ENCODE measurements around the gene EXOC6B. TPM values are rescaled to one million over a fixed set of nuclear protein-coding genes. Genes with fewer than 3 reads are reported as not detected.

EXOC6B gene
- total and polyA plus RNA-seq, 12 donors, result 16.3 to 243 (median 144) TPM

DNA sequence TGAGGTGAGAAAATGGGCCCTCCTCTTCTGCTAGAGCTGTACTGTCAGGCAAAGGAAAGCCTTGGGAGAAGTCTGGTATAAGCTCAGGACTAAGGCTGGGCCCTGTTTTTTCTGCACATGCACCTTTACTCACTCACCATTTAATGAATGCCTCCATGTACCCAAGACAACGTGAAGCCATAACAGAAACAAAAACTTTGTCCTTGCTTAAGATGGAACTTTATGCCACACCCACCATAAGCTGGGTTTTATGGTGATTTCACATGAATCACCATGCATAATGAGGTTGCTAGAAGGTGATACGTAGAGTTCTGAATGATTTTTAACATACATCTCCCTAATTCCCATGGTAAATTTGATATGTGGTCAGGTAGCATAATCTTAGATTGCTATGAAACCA is 614.5 kb downstream of the EXOC6B start:
- DNase-seq (no peak), ATAC-seq (no peak)
- Histone ChIP-seq H3K4me3 (no peak overlapping the region), H3K27ac (no peak overlapping the region), H3K27me3 (no peaks in the 10 kb centered on the region), H3K9me3 (no peaks in the 10 kb centered on the region), H3K36me3 (no peaks in the 10 kb centered on the region), H3K4me1 (peaks cover 0 to 4% (median 0%) of the 10 kb centered on the region in 9 donors)
- intact Hi-C loops (cut with DNase I), result no loop called here
- 94 to 96% methylated on average over 2 of the region's 2 CpGs for WGBS, 2 donors
- TF ChIP-seq, protein P1, sequence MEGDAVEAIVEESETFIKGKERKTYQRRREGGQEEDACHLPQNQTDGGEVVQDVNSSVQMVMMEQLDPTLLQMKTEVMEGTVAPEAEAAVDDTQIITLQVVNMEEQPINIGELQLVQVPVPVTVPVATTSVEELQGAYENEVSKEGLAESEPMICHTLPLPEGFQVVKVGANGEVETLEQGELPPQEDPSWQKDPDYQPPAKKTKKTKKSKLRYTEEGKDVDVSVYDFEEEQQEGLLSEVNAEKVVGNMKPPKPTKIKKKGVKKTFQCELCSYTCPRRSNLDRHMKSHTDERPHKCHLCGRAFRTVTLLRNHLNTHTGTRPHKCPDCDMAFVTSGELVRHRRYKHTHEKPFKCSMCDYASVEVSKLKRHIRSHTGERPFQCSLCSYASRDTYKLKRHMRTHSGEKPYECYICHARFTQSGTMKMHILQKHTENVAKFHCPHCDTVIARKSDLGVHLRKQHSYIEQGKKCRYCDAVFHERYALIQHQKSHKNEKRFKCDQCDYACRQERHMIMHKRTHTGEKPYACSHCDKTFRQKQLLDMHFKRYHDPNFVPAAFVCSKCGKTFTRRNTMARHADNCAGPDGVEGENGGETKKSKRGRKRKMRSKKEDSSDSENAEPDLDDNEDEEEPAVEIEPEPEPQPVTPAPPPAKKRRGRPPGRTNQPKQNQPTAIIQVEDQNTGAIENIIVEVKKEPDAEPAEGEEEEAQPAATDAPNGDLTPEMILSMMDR (IDR thresholded peaks at IDR 0.05), result no peak

DNA sequence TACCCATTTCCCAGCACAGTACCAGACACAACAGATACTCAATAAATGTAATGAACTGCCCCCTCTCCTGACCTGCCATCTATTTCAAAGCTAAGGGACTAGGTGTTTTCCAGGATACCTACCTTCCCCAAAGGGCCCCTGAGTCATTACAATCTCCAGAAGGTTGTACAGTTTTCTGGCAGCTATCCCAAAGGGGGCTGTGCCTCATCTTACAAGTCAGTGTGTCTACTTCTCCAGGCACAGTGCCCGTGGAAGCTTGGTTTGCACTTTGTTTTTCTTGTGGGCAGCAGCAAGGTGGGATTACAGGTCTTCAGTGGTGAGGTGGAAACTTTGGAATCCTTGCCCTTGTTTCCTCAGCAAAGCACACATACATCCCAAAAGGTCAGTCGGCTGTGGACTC is 615.4 kb downstream of the EXOC6B start:
- TF ChIP-seq, protein P1 (IDR thresholded peaks at IDR 0.05), result no peak
- Histone ChIP-seq H3K4me1 (peaks cover under 1 to 13% (median 8%) of the 10 kb centered on the region in 9 donors), H3K4me3 (no peak overlapping the region), H3K36me3 (no peaks in the 10 kb centered on the region), H3K9me3 (no peaks in the 10 kb centered on the region), H3K27me3 (no peaks in the 10 kb centered on the region), H3K27ac (no peak overlapping the region)
- WGBS, 2 donors, result 72 to 77% methylated on average over 2 of the region's 2 CpGs
- no peak for ATAC-seq
- DNase-seq, result no peak
- intact Hi-C loops (cut with DNase I), result no loop called here

DNA sequence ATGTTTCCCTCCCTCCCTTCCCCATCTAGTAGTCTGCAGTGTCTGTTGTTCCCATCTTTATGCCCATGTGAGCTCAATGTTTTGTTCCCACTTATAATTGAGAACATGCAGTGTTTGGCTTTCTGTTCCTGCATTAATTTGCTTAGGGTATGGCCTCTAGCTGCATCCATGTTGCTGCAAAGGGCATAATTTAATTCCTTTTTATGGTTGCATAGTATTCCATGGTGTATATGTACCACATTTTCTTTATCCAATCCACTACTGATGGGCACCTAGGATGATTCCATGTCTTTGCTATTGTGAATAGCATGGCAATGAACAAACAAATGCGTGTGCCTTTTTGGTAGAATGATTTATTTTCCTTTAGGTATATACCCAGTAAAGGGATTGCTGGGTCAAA is 617.6 kb downstream of the EXOC6B start:
- no peaks in the 10 kb centered on the region for H3K9me3 ChIP-seq
- no peaks in the 10 kb centered on the region for H3K27me3 ChIP-seq
- intact Hi-C loops (cut with DNase I), result no loop called here
- DNase-seq (no peak), ATAC-seq (no peak)
- TF ChIP-seq, protein P1 (IDR thresholded peaks at IDR 0.05), result no peak
- H3K4me1 ChIP-seq, result peaks cover 8 to 35% (median 30%) of the 10 kb centered on the region in 9 donors
- H3K36me3 ChIP-seq, result no peaks in the 10 kb centered on the region
- no peak overlapping the region for H3K27ac ChIP-seq
- 100% methylated on average over 1 of the region's 1 CpG for WGBS, 2 donors
- no peak overlapping the region for H3K4me3 ChIP-seq

DNA sequence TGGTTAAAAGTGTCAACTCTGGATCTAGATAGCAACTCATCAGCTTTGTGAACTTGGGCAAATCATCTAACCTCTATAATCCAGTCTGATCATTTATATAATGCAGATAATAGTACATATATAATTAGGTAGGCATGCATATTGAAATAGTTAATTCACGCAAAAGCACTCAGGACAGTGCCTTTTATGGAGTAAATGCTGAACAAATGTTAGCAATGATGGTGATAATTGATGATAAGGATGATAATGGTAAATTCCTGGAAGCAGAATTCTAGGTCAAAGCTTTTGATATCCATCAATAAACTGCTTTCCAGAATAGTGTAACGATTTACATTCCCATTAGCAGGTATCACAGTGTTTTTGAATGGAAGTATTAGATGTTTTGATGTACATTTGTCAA is 618.5 kb downstream of the EXOC6B start:
- ATAC-seq (no peak), DNase-seq (no peak)
- TF ChIP-seq, protein P1 (IDR thresholded peaks at IDR 0.05), result no peak
- Histone ChIP-seq H3K9me3 (no peaks in the 10 kb centered on the region), H3K27me3 (no peaks in the 10 kb centered on the region), H3K4me1 (peaks cover 8 to 38% (median 32%) of the 10 kb centered on the region in 9 donors), H3K27ac (no peak overlapping the region), H3K36me3 (no peaks in the 10 kb centered on the region), H3K4me3 (no peak overlapping the region)
- 92 to 96% methylated on average over 2 of the region's 2 CpGs for WGBS, 2 donors
- intact Hi-C loops (cut with DNase I), result no loop called here

All from heart right ventricle (tissue), 16 donors.